HCT116 (cell line): ENCODE measurements around the gene LHFPL4. TPM values are rescaled to one million over a fixed set of nuclear protein-coding genes. Genes with fewer than 3 reads are reported as not detected.

Source experiments
- ATAC-seq: fragments of 200-7000 bp; cut with Tn5 transposase; 2 replicates; pipeline ENCODE4 v1.9.1; 2020; ENCODE audit warnings: mild to moderate bottlenecking, moderate library complexity
- Bru-seq: library from RNA; stranded (reverse); fragments of 400-500 nt; gene quantifications from one replicate; lab custom pipeline; 2021; lab: Mats Ljungman, UMichigan
- BruChase-seq, 2 experiments: library from RNA; stranded (reverse); fragments of 400-500 nt; gene quantifications; one replicate each; lab custom pipeline; 2021; lab: Mats Ljungman, UMichigan
- BruUV-seq: library from RNA; stranded (reverse); fragments of 400-500 nt; replicated peaks from 2 replicates; lab custom pipeline; 2021; lab: Mats Ljungman, UMichigan
- CTCF ChIA-PET: fragments of 300-600 bp; sonication (Branson Sonifier 250); formaldehyde crosslinking; loops from one replicate; lab custom pipeline; 2021; ENCODE audit warnings: antibody characterized with exemption; lab: Charles Lee
- POLR2A ChIA-PET: fragments of 300-600, 350-600 bp; sonication (Branson Sonifier 250); formaldehyde crosslinking; loops from one replicate; lab custom pipeline; 2021; ENCODE audit warnings: antibody characterized with exemption; lab: Charles Lee
- RAD21 ChIA-PET, 2 experiments: fragments of 300-600 bp; sonication (Branson Sonifier 250); formaldehyde crosslinking; loops; one replicate each; lab custom pipeline; 2023; ENCODE audit warnings: low total read pairs in 2 of 2; ENCODE audit not compliant: uncharacterized antibody in 2 of 2, unreplicated experiment in 2 of 2, low non-redundant PET in 1 of 2; lab: Charles Lee
- DNase-seq: peaks from one replicate; pipeline ENCODE4 v3.0.0-alpha.2; 2010; ENCODE audit warnings: low read depth, low spot score
- H2AFZ ChIP-seq: fragments of 200-600 bp; shearing (Covaris generic), sonication (generic); 2 replicates; pipeline ENCODE4 v1.6.1; 2017; ENCODE audit warnings: low read depth, mixed run types, mixed read lengths, antibody characterized with exemption, low read length; ENCODE audit not compliant: poor library complexity, severe bottlenecking
- H3K27ac ChIP-seq: 2 replicates; pipeline ENCODE4 v1.5.1; 2012; ENCODE audit warnings: low read depth, low read length
- H3K27me3 ChIP-seq: fragments of 200-600 bp; sonication (generic); 2 replicates; pipeline ENCODE4 v1.6.1; 2016; ENCODE audit warnings: mixed run types, low read length, mixed read lengths; ENCODE audit not compliant: insufficient read depth
- H3K36me3 ChIP-seq, 2 experiments: fragments of 200-500 bp in 1 of 2; fragments of 200-600 bp in 1 of 2; sonication (Bioruptor generic) in 1 of 2; sonication (generic) in 1 of 2; 2 replicates each; pipeline versions ENCODE4 v1.5.1 to v1.6.1; 2014 to 2016; ENCODE audit warnings: low read length in 2 of 2, inconsistent platforms in 1 of 2, mixed read lengths in 1 of 2, mixed run types in 1 of 2; ENCODE audit not compliant: insufficient read depth in 2 of 2, control insufficient read depth in 1 of 2
- H3K4me1 ChIP-seq, 2 experiments: fragments of 200-600 bp in 1 of 2; sonication (generic) in 1 of 2; 2 replicates each; pipeline versions ENCODE4 v1.5.1 to v1.6.1; 2012 to 2017; ENCODE audit warnings: low read length in 2 of 2, inconsistent platforms in 1 of 2, mild to moderate bottlenecking in 1 of 2, mixed read lengths in 1 of 2, mixed run types in 1 of 2, moderate library complexity in 1 of 2; ENCODE audit not compliant: insufficient read depth in 2 of 2, control insufficient read depth in 1 of 2
- H3K4me2 ChIP-seq: fragments of 200-600 bp; sonication (generic); 2 replicates; pipeline ENCODE4 v1.6.1; 2017; ENCODE audit warnings: mixed run types, low read length, mixed read lengths
- H3K4me3 ChIP-seq, 2 experiments: fragments of 200-600 bp in 1 of 2; sonication (generic) in 1 of 2; replicated peaks in 1 of 2; 2 replicates each; pipeline ENCODE4 v1.5.1; 2011 to 2016; ENCODE audit warnings: low read length in 2 of 2, control low read depth in 1 of 2, low read depth in 1 of 2, mild to moderate bottlenecking in 1 of 2, mixed read lengths in 1 of 2, mixed run types in 1 of 2
- H3K79me2 ChIP-seq: fragments of 200-600 bp; sonication (generic); 2 replicates; pipeline ENCODE4 v1.6.1; 2017; ENCODE audit warnings: mild to moderate bottlenecking, mixed run types, low read length, moderate library complexity, mixed read lengths; ENCODE audit not compliant: insufficient read depth
- H3K9ac ChIP-seq: fragments of 200-600 bp; sonication (generic); 2 replicates; pipeline ENCODE4 v1.6.1; 2016; ENCODE audit warnings: low read length, mixed read lengths
- H3K9me2 ChIP-seq: fragments of 200-600 bp; sonication (generic), shearing (Covaris generic); 2 replicates; pipeline ENCODE4 v1.6.1; 2017; ENCODE audit warnings: mixed run types, mild to moderate bottlenecking, moderate library complexity; ENCODE audit not compliant: insufficient read depth
- H3K9me3 ChIP-seq, 2 experiments: fragments of 200-500 bp in 1 of 2; fragments of 200-600 bp in 1 of 2; sonication (Bioruptor generic) in 1 of 2; sonication (generic) in 1 of 2; 2 replicates each; pipeline ENCODE4 v1.6.1; 2014 to 2017; ENCODE audit warnings: low read length in 2 of 2, mixed read lengths in 2 of 2, inconsistent platforms in 1 of 2, low read depth in 1 of 2, mild to moderate bottlenecking in 1 of 2, mixed run types in 1 of 2, moderate library complexity in 1 of 2; ENCODE audit not compliant: control insufficient read depth in 1 of 2, insufficient read depth in 1 of 2
- H4K20me1 ChIP-seq: fragments of 200-600 bp; sonication (generic), shearing (Covaris generic); 2 replicates; pipeline ENCODE4 v1.6.1; 2017; ENCODE audit warnings: mixed run types, mild to moderate bottlenecking, moderate library complexity; ENCODE audit not compliant: insufficient read depth
- CBX3 ChIP-seq: IDR thresholded peaks from 2 replicates; pipeline ENCODE4 v1.6.1; 2012; ENCODE audit warnings: low read depth
- CEBPB ChIP-seq: IDR thresholded peaks from 2 replicates; pipeline ENCODE4 v1.6.1; 2012; ENCODE audit warnings: low read depth
- CTCF ChIP-seq, 3 experiments: fragments of 200-600 bp in 1 of 3; sonication (generic) in 1 of 3; IDR thresholded peaks in 2 of 3; conservative IDR thresholded peaks in 1 of 3; 2 replicates each; pipeline ENCODE4 v1.5.1; 2012 to 2017; ENCODE audit warnings: low read depth in 2 of 3, low read length in 2 of 3, antibody characterized with exemption in 1 of 3, borderline replicate concordance in 1 of 3, control low read depth in 1 of 3, mild to moderate bottlenecking in 1 of 3, mixed read lengths in 1 of 3, mixed run types in 1 of 3, moderate library complexity in 1 of 3; ENCODE audit not compliant: insufficient read depth in 1 of 3
- EZH2 ChIP-seq: fragments of 200-600 bp; sonication (generic); IDR thresholded peaks from 2 replicates; pipeline ENCODE4 v1.6.1; 2017; ENCODE audit warnings: antibody characterized with exemption, mixed run types
- EZH2phosphoT487 ChIP-seq: fragments of 200-600 bp; IDR thresholded peaks from 2 replicates; pipeline ENCODE4 v1.6.1; 2018; ENCODE audit warnings: antibody characterized with exemption, borderline replicate concordance
- FOSL1 ChIP-seq: IDR thresholded peaks from 2 replicates; pipeline ENCODE4 v1.6.1; 2012; ENCODE audit warnings: low read depth
- JUND ChIP-seq: IDR thresholded peaks from 2 replicates; pipeline ENCODE4 v1.6.1; 2012
- MAX ChIP-seq: IDR thresholded peaks from 2 replicates; pipeline ENCODE4 v1.6.1; 2012
- POLR2A ChIP-seq: IDR thresholded peaks from 2 replicates; pipeline ENCODE4 v1.7.0; 2011; ENCODE audit warnings: borderline replicate concordance; ENCODE audit not compliant: insufficient read depth, insufficient read length; ENCODE audit errors: extremely low read depth
- POLR2AphosphoS5 ChIP-seq: IDR thresholded peaks from 2 replicates; pipeline ENCODE4 v1.6.1; 2011; ENCODE audit warnings: mild to moderate bottlenecking, low read depth, low read length, moderate library complexity
- REST ChIP-seq: IDR thresholded peaks from 2 replicates; pipeline ENCODE4 v1.6.1; 2012; ENCODE audit warnings: low read depth
- SIN3A ChIP-seq: IDR thresholded peaks from 2 replicates; pipeline ENCODE4 v1.6.1; 2012; ENCODE audit warnings: low read depth
- SP1 ChIP-seq: IDR thresholded peaks from 2 replicates; pipeline ENCODE4 v1.6.1; 2012; ENCODE audit warnings: low read depth
- TCF7L2 ChIP-seq: IDR thresholded peaks from 2 replicates; pipeline ENCODE4 v1.7.0; 2011; ENCODE audit warnings: borderline replicate concordance, inconsistent platforms; ENCODE audit not compliant: insufficient read depth, insufficient read length; ENCODE audit errors: extremely low read depth
- YY1 ChIP-seq: IDR thresholded peaks from 2 replicates; pipeline ENCODE4 v1.6.1; 2011; ENCODE audit warnings: low read length, low read depth, moderate library complexity, mild to moderate bottlenecking; ENCODE audit not compliant: insufficient replicate concordance; ENCODE audit errors: extremely low read depth
- ZBTB33 ChIP-seq: IDR thresholded peaks from 2 replicates; pipeline ENCODE4 v1.6.1; 2011; ENCODE audit warnings: mild to moderate bottlenecking, low read length, moderate library complexity; ENCODE audit not compliant: insufficient replicate concordance; ENCODE audit errors: extremely low read depth
- ZFX ChIP-seq: fragments of 450-650 bp; IDR thresholded peaks from 2 replicates; pipeline ENCODE4 v1.6.1; 2017
- ZNF274 ChIP-seq: fragments of 200-500 bp; sonication (Bioruptor generic); IDR thresholded peaks from 2 replicates; pipeline ENCODE4 v1.6.1; 2014; ENCODE audit warnings: mild to moderate bottlenecking, low read depth, low read length, inconsistent platforms
- intact Hi-C: fragments of 100-400 bp; cut with micrococcal nuclease; formaldehyde crosslinking; loops from 2 replicates; pipeline ENCODE4 v1.10.0; 2022
- long read RNA-seq: library from polyadenylated mRNA; unstranded; transcript quantifications from one replicate; pipeline ENCODE4 v2.0.0, GENCODE V29; 2021; ENCODE audit not compliant: unreplicated experiment
- polyA plus RNA-seq: library from polyadenylated mRNA; unstranded; fragments of >200 nt; gene quantifications from 2 replicates; pipeline ENCODE4 v1.2.1, GENCODE V29; 2012; ENCODE audit warnings: missing spikeins
- total RNA-seq: library from RNA; stranded (reverse); gene quantifications from one replicate; pipeline ENCODE4 v1.2.1, GENCODE V29; 2021; ENCODE audit not compliant: unreplicated experiment

The LHFPL4 gene
- not detected for total RNA-seq
- polyA plus RNA-seq = 0.01 and 0.04 TPM in 2 replicates
- not detected for Bru-seq, nascent RNA
- not detected for BruChase-seq, experiment 1, labeled RNA remaining after a 6-hour chase
- not detected for BruChase-seq, experiment 2, labeled RNA remaining after a 2-hour chase
- long read RNA-seq = 0 reads

- Histone ChIP-seq H3K9me3 (no peaks in the 10 kb centered on the region), H3K4me1 (no peaks in the 10 kb centered on the region), H2AFZ (no peak within 1 kb of the TSS), H3K36me3 (no peaks in the 10 kb centered on the region), H3K4me3 (no peak within 1 kb of the TSS), H3K27me3 (peaks cover 28% of the 10 kb centered on the region), H3K9ac (no peak within 1 kb of the TSS), H3K79me2 (no peaks in the 10 kb centered on the region), H3K9me2 (no peaks in the 10 kb centered on the region), H3K27ac (no peak within 1 kb of the TSS), H3K4me2 (no peak within 1 kb of the TSS), H4K20me1 (no peaks in the 10 kb centered on the region)
- CTCF ChIA-PET = no interaction called here
- RAD21 ChIA-PET = no interaction called here
- intact Hi-C loops = no loop called here
- DNase-seq = no peak
- ATAC-seq = no peak
- no TSS peak for BruUV-seq
- POLR2A ChIA-PET = no interaction called here
- TF ChIP-seq REST (no peak), POLR2AphosphoS5 (no peak), ZBTB33 (no peak), ZNF274 (no peak), JUND (no peak), SP1 (no peak), EZH2 (no peak), POLR2A (no peak), TCF7L2 (no peak), CBX3 (no peak), EZH2phosphoT487 (no peak), CTCF (IDR thresholded peaks at IDR 0.05 in 2 of 3, conservative IDR thresholded peaks at IDR 0.05 in 1 of 3; ENCODE audit: borderline replicate concordance in 1 of 3, insufficient read depth in 1 of 3, low read depth in 2 of 3, low read length in 2 of 3) (no peak), FOSL1 (no peak), SIN3A (no peak), YY1 (no peak), CEBPB (no peak), ZFX (no peak), MAX (no peak)
Observed at GRCh38 chr3:9553021-9553947, at the start of gene LHFPL4. LHFPL4 (minus strand) TSS chr3:9553822; CDS start chr3:9552679, 1,143 bp downstream.
